Activated CD8-positive, alpha-beta T cell treated with anti-CD3 and anti-CD28 coated beads for 36 hours (primary cell): ENCODE data around the gene DSN1. TPM values are rescaled to one million over a fixed set of nuclear protein-coding genes. Genes with fewer than 3 reads are reported as not detected.
A peak's percentile ranks its signal among the peaks of the same experiment; 100 is the strongest.

ENCODE experiments used
- ATAC-seq: fragments of 200-7000 bp; cut with Tn5 transposase; one replicate; pipeline ENCODE4 v1.10.0; 2021; ENCODE audit warnings: mild to moderate bottlenecking, moderate library complexity
- CTCF ChIA-PET: fragments of 350-600 bp; sonication (Branson Sonifier 250); formaldehyde crosslinking; loops from one replicate; lab custom pipeline; 2021; ENCODE audit warnings: antibody characterized with exemption; lab: Charles Lee
- POLR2A ChIA-PET: fragments of 350-600 bp; sonication (Branson Sonifier 250); formaldehyde crosslinking; loops from one replicate; lab custom pipeline; 2021; ENCODE audit warnings: antibody characterized with exemption; lab: Charles Lee
- DNase-seq: peaks from one replicate; pipeline ENCODE4 v3.0.0-alpha.2; 2020
- H3K27ac Mint-ChIP-seq: one replicate; pipeline ENCODE4 v1.8.0; 2021; ENCODE audit warnings: mild to moderate bottlenecking, mixed read lengths
- H3K27me3 Mint-ChIP-seq: one replicate; pipeline ENCODE4 v1.8.0; 2021; ENCODE audit warnings: mixed read lengths
- H3K36me3 Mint-ChIP-seq: one replicate; pipeline ENCODE4 v1.8.0; 2021; ENCODE audit warnings: low read depth, mixed read lengths
- H3K4me1 Mint-ChIP-seq: one replicate; pipeline ENCODE4 v1.8.0; 2021; ENCODE audit warnings: low read depth, mixed read lengths
- H3K4me3 Mint-ChIP-seq: one replicate; pipeline ENCODE4 v1.8.0; 2021; ENCODE audit warnings: mild to moderate bottlenecking, moderate library complexity, mixed read lengths
- H3K9me3 Mint-ChIP-seq: one replicate; pipeline ENCODE4 v1.8.0; 2021; ENCODE audit warnings: mixed read lengths
- intact Hi-C: fragments of 100-400 bp; cut with micrococcal nuclease; formaldehyde crosslinking; loops from one replicate; pipeline ENCODE4 v1.10.0; 2022
- total RNA-seq, 2 experiments: library from RNA; stranded (reverse); gene quantifications; one replicate each; pipeline ENCODE4 v1.2.3, GENCODE V29; 2021
- TF ChIP-seq, protein P1 (sequence below): fragments of 200-600 bp; IDR thresholded peaks from one replicate; pipeline ENCODE4 v1.8.0; 2022; ENCODE audit warnings: antibody characterized with exemption, mild to moderate bottlenecking

Gene DSN1
- total RNA-seq, 2 experiments from 2014 or later: 21.6 to 23.9 TPM

DNA sequence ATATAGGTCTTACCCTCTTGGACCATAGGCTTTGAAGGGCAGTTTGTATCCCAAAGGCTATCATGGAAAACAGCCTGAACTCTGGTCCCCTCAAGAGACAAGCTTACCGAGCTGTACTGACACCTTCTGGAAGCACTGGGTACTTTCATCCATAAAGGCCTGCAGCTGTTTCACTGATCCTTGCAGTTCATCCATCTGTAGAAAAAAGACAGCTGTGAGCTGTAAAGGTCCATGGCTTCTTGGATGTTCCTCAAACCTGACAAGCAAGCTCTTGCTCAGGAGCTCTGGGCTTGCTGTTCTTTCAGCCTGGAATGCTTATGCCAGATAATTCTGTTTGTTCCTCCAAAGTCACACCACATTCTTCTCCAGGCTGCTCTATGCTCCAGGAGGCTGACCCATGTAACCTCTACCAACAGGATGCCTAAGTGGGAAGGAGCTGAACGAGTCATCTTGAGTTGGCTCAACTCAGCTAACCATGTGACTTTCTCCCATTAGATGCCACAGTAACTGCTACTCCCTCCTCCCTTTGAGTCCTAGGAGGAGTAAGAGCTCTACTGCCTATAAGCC lies 18.8 kb downstream of the DSN1 start:
- ChIA-PET CTCF (interaction anchor here (0.6 to 3.6 kb wide), 33 partner anchors 8 to 328 kb away, joined by 3 to 20 read pairs (median 5); partner anchors contain the start of genes DSN1, NDRG3, RAB5IF and SLA2), POLR2A (interaction anchor here (1.0 kb wide), 1 partner anchor 8 kb away, joined by 3 read pairs; the partner anchor contains the start of gene NDRG3)
- H3K27me3 Mint-ChIP-seq: no peaks in the 10 kb centered on the region
- H3K4me1 Mint-ChIP-seq: peaks cover 5% of the 10 kb centered on the region
- TF ChIP-seq, protein P1, sequence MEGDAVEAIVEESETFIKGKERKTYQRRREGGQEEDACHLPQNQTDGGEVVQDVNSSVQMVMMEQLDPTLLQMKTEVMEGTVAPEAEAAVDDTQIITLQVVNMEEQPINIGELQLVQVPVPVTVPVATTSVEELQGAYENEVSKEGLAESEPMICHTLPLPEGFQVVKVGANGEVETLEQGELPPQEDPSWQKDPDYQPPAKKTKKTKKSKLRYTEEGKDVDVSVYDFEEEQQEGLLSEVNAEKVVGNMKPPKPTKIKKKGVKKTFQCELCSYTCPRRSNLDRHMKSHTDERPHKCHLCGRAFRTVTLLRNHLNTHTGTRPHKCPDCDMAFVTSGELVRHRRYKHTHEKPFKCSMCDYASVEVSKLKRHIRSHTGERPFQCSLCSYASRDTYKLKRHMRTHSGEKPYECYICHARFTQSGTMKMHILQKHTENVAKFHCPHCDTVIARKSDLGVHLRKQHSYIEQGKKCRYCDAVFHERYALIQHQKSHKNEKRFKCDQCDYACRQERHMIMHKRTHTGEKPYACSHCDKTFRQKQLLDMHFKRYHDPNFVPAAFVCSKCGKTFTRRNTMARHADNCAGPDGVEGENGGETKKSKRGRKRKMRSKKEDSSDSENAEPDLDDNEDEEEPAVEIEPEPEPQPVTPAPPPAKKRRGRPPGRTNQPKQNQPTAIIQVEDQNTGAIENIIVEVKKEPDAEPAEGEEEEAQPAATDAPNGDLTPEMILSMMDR: peak; percentile 61
- DNase-seq: peak; percentile 41
- intact Hi-C loops: no loop called here
- no peak overlapping the region for H3K27ac Mint-ChIP-seq
- H3K9me3 Mint-ChIP-seq: no peaks in the 10 kb centered on the region
- peaks cover 39% of the 10 kb centered on the region for H3K36me3 Mint-ChIP-seq
- ATAC-seq: peak; percentile 83
- H3K4me3 Mint-ChIP-seq: no peak overlapping the region

DNA sequence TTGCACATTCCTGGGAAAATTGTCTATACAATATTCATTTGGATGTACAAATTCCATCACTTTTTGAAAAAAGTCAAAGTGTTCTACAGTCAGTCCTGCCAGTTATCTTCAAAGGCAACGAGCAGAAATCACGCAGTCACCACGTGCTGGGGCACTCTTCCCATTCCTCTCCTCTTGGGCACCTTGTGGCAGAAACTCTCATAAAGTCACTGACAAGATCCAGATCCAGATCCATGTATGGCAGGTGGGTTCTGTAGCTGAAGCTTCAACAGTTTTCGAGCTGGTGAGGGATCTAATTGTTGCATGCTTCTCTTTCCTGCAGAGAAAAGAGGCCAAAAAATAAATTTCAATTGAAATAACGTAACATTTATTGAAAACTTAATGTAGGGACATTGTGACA lies 21.0 kb downstream of the DSN1 start:
- POLR2A ChIA-PET: no interaction called here
- ATAC-seq: no peak
- DNase-seq: no peak
- peaks cover 36% of the 10 kb centered on the region for H3K36me3 Mint-ChIP-seq
- CTCF ChIA-PET: interaction anchor here (3.6 kb wide), 1 partner anchor 21 kb away, joined by 15 read pairs; the partner anchor contains the start of gene DSN1
- intact Hi-C loops: no loop called here
- no peak overlapping the region for H3K27ac Mint-ChIP-seq
- H3K4me3 Mint-ChIP-seq: no peak overlapping the region
- H3K4me1 Mint-ChIP-seq: peaks cover 2% of the 10 kb centered on the region
- H3K27me3 Mint-ChIP-seq: no peaks in the 10 kb centered on the region
- no peaks in the 10 kb centered on the region for H3K9me3 Mint-ChIP-seq
- TF ChIP-seq, protein P1: no peak

DNA sequence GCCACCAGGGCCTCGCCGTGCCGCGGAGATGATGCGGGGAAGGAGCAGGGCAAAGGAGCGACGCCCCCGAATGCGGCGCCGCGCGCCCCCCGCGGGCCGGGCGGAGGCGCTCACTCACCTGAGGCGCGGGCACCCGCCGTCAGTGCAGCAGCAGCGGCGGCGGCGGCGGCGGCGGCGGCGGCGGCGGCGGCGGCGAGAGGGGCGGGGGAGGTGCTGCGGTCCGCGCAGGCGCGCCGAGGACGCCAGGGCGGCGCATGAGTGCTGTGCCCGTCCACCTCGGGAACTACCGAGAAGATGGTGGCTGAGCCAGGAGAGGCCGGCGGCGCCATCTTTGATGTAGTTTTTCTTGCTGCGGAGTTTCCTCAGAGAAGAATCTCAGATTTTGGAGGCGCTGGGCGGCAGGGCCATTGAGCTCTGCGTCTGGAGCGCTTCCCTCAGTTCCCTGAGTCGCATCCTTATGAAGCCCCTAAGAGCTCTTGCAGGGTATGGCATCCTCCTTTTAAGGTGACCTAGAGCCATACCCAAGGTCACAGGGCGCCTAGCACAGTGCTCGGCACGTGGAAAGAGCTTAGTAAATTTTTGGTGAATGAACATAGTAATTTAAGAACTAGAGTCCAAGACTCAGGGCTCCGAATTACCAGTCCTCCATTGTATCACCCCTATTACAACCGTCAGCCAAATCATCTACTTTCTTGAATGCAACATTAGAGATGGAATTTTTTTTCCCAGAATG lies 27.5 kb downstream of the DSN1 start, which contains the start of gene NDRG3:
Gene NDRG3, minus strand, starts transcription at position 164 of the 733 bp plus-strand sequence. CDS start 24,355 bp downstream, outside the sequence.
- H3K4me3 Mint-ChIP-seq: peak within 1 kb of the TSS; percentile 83
- POLR2A ChIA-PET: interaction anchor here (0.6 to 2.4 kb wide), 10 partner anchors 9 to 152 kb away, joined by 3 to 7 read pairs (median 4); partner anchors contain the start of genes DSN1 and RAB5IF
- TF ChIP-seq, protein P1: no peak
- CTCF ChIA-PET: interaction anchor here (0.5 to 2.7 kb wide), 9 partner anchors 10 to 1004 kb away, joined by 3 to 20 read pairs (median 3); partner anchors contain the start of genes DSN1, RAB5IF and RBM39
- no peaks in the 10 kb centered on the region for H3K27me3 Mint-ChIP-seq
- ATAC-seq (peak; percentile 99), DNase-seq (peak; percentile 96)
- peaks cover 4% of the 10 kb centered on the region for H3K36me3 Mint-ChIP-seq
- peak within 1 kb of the TSS; percentile 89 for H3K27ac Mint-ChIP-seq
- peaks cover 16% of the 10 kb centered on the region for H3K4me1 Mint-ChIP-seq
- intact Hi-C loops: no loop called here
- H3K9me3 Mint-ChIP-seq: no peaks in the 10 kb centered on the region

DNA sequence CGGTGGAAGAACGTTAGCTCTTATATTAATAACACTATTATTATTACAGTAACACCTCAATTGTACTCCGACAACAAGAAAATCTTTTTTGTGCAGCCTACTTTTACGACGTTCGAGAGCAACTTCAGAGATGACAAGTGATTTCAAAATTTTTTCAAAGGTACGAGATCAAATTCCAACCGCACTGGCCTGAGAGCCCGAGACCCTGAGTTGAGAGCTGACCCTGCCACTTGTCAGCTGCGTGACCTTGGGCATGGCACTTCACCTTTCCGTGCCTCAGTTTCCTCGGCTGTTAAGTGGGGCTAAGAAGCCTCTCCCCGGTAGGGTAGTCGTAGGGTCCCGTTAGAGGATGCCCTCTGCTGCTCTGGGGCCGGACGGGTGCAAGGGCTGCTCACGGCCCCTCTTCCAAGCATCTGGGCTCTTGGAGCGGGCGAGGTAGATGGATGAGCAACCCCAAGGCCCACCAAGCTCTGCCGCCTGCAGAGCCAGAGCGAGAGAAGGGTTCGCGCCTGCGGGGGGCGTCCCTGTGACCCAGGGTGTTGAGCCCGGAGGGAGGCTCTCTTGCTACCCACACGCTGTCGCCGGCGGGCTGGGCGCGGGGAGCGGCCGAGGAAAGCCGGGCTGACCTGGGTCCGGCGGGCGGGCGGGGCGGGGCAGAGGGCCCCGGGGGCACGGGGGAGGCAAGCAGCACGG lies 28.2 kb downstream of the DSN1 start:
- H3K27ac Mint-ChIP-seq: peak overlapping the region; percentile 22
- DNase-seq (peak; percentile 64), ATAC-seq (peak; percentile 47)
- H3K27me3 Mint-ChIP-seq: no peaks in the 10 kb centered on the region
- H3K9me3 Mint-ChIP-seq: no peaks in the 10 kb centered on the region
- H3K4me3 Mint-ChIP-seq: peak overlapping the region; percentile 83
- intact Hi-C loops: no loop called here
- POLR2A ChIA-PET: interaction anchor here (1.1 to 2.4 kb wide), 5 partner anchors 9 to 140 kb away, joined by 3 to 7 read pairs (median 3); partner anchors contain the start of gene RAB5IF
- TF ChIP-seq, protein P1: peak; percentile 19
- H3K36me3 Mint-ChIP-seq: no peaks in the 10 kb centered on the region
- peaks cover 16% of the 10 kb centered on the region for H3K4me1 Mint-ChIP-seq
- CTCF ChIA-PET: interaction anchor here (0.5 to 2.9 kb wide), 14 partner anchors 9 to 1003 kb away, joined by 3 to 20 read pairs (median 4); partner anchors contain the start of genes DSN1, RAB5IF, RBM39 and SLA2
